Measurements from ENCODE around the gene FFAR4.

The FFAR4 gene

GRCh38 chr10:93601146-93601773 lies 34.8 kb downstream of the FFAR4 start, which contains the start of gene RBP4:
Gene RBP4, minus strand, starts transcription at chr10:93601235. Its CDS starts 207 bp downstream, at chr10:93601028.
- no peak for DNase-seq

- no peak for DNase-seq
Observed at GRCh38 chr10:93601774-93602162, 35.3 kb downstream of the FFAR4 start.

GRCh38 chr10:93603023-93603422 lies 36.6 kb downstream of the FFAR4 start:
- no peak for DNase-seq

GRCh38 chr10:93604146-93604545 lies 37.7 kb downstream of the FFAR4 start:
- DNase-seq: no peak

GRCh38 chr10:93608421-93608820 lies 42.0 kb downstream of the FFAR4 start:
- DNase-seq: no peak

- no peak for DNase-seq
Observed at GRCh38 chr10:93612311-93612710, 45.8 kb downstream of the FFAR4 start, which contains the start of gene PDE6C. Gene PDE6C, plus strand, starts transcription at chr10:93612537. Its CDS starts 189 bp downstream, at chr10:93612726.

GRCh38 chr10:93613126-93613525 lies 46.7 kb downstream of the FFAR4 start:
- no peak for DNase-seq

- DNase-seq: no peak
Observed at GRCh38 chr10:93614101-93614825, 47.8 kb downstream of the FFAR4 start.

- DNase-seq: no peak
Observed at GRCh38 chr10:93615576-93616235, 49.2 kb downstream of the FFAR4 start.

GRCh38 chr10:93620925-93621324 lies 54.5 kb downstream of the FFAR4 start:
- no peak for DNase-seq

GRCh38 chr10:93622942-93623341 lies 56.5 kb downstream of the FFAR4 start:
- DNase-seq: no peak

GRCh38 chr10:93628858-93629257 lies 62.4 kb downstream of the FFAR4 start:
- DNase-seq: no peak

GRCh38 chr10:93629647-93630305 lies 63.3 kb downstream of the FFAR4 start:
- no peak for DNase-seq

- DNase-seq: no peak
Observed at GRCh38 chr10:93630625-93631557, 64.4 kb downstream of the FFAR4 start.

Data from cerebellar nuclear complex (tissue), 1 donor.